SKM-1 (cell line): Measurements from ENCODE around the gene FAXDC2.

ENCODE experiments used
- DNase-seq: peaks from one replicate; lab custom pipeline; 2025; ENCODE audit not compliant: unreplicated experiment; lab: John Stamatoyannopoulos, UW

The FAXDC2 gene

GRCh38 chr5:154801083-154801482 is 49.3 kb downstream of the FAXDC2 start:
- no peak for DNase-seq

DNA sequence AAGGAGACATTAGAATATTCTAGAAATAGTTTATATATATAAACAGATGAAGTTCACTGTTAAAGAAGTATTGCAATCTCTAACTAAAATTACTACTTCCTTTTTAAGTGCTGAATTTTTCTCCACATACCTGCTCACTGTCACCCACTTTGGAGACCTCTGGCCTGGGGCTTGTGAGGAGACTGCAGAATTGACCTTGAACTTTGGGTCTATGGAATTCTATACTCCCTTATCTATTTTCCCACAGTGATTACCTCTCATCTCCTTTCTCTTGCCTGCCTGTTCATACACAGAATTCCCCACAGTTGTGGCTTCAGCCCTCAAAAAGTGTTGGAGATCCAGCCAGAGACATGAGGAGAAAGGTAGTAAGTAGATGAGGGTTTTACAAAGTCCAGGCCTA is 49.8 kb downstream of the FAXDC2 start:
- no peak for DNase-seq

DNA sequence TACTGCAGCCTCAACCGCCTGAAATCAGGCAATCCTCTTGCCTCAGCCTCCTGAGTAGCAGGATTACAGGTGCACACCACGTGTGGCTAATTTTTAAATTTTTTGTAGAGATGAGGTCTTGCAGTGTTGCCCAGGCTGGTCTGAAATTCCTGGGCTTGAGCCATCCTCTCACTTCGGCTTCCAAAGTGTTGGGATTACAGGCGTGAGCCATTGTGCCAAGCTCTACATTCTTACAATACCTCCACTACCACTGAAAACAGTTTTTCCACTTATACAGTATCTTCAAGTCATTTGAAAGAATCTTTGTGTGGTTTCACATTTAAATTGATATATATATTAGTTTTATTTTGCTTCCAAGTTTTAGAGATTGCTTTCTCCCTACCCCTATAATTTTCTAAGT is 52.6 kb downstream of the FAXDC2 start:
- no peak for DNase-seq

- DNase-seq, result no peak
Observed at GRCh38 chr5:154795235-154795596, 55.2 kb downstream of the FAXDC2 start.

- DNase-seq, result no peak
Observed at GRCh38 chr5:154794525-154795234, 55.7 kb downstream of the FAXDC2 start.

- DNase-seq, result no peak
Observed at GRCh38 chr5:154793599-154794524, 56.5 kb downstream of the FAXDC2 start.

GRCh38 chr5:154791535-154791934 is 58.9 kb downstream of the FAXDC2 start:
- DNase-seq, result no peak

GRCh38 chr5:154788212-154788611 is 62.2 kb downstream of the FAXDC2 start:
- no peak for DNase-seq

- no peak for DNase-seq
Observed at GRCh38 chr5:154786414-154786813, 64.0 kb downstream of the FAXDC2 start.

DNA sequence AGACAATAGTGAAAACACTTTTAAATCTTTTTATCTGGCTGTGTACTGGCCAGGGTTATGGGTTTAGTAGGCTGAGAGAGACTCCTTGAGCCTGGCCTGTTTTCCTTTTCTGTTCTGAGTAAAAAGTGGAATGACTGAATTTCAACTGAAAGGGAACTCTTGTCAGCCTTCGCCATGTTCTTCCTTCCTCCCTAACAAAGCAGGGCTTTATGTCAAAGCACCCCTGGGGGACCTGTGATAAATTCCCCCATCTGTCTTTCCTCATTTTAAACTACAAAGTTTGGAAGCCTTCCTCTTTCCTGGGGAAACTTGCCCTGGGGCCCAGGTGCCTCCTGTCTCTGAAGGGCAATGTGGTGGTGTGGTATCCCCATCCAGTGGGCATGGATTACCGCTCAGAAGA is 65.5 kb downstream of the FAXDC2 start:
- DNase-seq, result no peak

GRCh38 chr5:154783774-154784460 is 66.5 kb downstream of the FAXDC2 start:
- DNase-seq, result no peak

DNA sequence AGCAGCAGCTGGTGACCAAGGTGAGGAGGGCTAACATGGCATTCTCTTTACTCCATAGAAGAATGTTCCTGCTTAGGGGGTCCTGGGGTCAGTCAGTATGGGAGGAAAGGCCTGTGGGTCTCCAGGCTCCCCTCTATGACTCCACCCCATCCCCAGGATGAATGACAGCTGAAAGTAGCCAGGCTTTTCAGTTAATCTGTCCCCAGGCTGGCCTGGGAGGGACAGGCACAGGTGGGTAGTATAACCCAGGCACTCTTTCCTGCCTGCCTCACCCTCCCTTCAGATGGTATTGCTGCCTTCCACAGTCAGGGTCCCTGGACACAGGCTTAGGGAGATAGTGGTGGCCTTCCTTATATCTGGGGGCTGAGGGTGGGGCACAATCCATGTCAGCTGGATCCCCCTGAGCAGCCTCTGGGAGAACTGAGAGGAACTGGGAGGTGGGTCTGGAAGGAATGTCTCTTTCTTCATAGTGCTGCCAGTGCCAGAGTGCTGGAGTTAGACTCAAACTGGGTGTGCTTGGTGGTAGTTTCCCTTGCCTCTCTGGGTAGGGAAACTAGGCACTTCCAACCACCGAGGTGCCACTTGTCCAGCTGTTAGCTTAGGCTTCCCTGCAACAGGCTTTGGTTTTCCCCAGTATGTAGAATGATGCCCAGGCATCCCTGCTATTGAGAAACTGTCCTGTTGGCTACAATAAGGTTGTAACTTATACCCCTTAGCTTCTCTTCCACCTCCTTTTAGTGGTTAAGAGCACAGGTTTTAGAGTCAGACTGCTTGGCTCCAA is 67.4 kb downstream of the FAXDC2 start:
- no peak for DNase-seq

DNA sequence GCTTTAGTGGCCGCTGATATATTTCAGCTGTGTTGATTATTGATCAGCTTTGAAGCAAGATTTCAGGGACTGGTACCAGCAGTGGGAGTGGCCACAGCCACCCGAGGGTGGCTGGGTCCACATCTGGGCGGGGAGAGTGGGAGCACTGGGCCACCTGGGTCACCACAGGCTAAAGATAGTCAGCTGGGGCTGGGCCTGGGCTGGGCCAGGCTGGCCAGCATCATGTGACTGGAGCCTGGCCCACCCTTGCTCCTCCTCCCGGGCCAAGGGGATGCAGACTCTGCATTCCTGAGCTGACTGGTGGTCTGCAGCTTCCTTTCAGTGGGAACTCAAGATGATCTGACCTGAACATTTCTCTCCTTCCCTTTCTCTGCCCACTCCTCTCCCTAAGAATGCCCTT is 68.1 kb downstream of the FAXDC2 start:
- no peak for DNase-seq

- DNase-seq, result no peak
Observed at GRCh38 chr5:154780128-154780527, 70.3 kb downstream of the FAXDC2 start.

- no peak for DNase-seq
Observed at GRCh38 chr5:154779105-154779504, 71.3 kb downstream of the FAXDC2 start.

DNA sequence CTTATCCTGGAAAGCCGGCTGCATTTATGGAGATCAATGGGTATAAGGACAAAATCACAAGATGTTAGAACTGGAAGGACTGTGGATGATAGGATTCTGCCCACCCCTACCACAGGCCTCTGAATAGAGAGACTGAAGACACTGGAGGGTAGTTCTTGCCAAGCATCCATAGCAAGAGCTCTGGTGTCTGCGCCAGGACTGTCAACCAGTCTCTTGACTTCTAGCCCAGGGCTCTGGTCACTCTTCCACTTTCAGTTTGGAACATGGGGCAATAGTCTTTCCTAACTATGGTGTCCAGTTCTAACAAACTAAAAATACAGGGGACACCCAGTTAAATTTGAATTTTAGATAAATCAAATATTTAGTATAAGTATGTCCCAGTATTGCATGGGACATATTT is 71.9 kb downstream of the FAXDC2 start:
- DNase-seq, result no peak

DNA sequence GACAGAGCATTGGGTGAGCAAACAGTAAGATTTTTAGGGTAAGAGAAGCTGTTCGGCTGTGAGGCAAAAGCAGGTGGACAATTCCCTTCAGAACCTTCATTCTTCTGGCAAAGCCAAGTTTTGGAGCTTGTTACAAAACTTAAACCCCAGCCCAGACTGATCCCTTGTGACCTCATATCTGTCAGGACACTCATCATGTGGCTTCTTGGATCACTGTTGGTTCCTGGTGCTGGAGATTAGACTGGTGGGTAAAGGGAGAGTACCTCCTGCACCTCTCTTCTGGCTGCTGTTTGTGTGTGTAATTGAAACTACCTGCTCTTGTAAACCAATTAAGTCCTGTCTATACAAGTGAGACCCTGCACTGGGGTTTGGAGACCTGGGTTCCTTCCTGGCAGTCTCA is 74.2 kb downstream of the FAXDC2 start:
- no peak for DNase-seq

DNA sequence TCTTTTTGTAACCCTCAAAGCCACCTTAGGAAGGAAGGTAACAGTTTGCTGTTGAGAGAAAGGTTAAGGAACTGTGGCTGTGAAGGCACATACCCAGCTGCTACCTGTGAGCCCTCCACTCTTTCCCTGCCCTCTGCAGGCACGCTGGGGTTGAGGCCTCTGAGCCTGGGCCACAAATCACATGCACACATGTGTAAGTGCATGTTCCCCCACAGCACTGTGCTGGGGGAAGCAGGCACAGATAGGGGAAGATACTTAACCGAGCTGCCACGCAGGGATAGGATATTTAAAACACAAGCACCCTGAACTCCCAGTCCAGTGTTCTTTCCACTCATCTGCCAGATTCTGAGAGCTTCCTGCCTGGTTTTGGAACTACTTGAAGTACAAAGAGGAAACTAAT is 77.1 kb downstream of the FAXDC2 start:
- no peak for DNase-seq

GRCh38 chr5:154771383-154771901 is 79.0 kb downstream of the FAXDC2 start:
- no peak for DNase-seq

DNA sequence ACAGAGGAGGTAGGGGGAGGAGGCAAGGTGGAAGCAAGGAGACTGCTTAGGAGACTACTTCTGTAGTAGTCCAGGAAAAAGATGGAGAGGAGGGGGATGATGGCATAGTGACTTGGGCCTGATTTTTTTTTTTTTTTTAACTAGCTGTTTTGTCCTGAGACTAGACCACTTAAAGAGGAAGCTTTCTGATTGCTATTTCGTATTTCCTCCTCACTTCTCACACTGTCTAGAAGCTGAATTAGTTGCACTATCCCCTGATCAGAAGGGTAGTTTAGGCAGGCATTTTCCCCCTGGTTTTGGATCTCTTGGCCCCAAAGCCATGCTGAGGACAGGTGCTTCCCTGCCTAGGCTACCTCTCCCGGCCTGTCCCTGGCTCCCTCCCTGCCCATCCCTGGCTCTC is 80.3 kb downstream of the FAXDC2 start:
- DNase-seq, result no peak
